Mucosa of gallbladder (tissue), 1 donor: ENCODE results near the gene FBXL19. TPM values are rescaled to one million over a fixed set of nuclear protein-coding genes. Genes with fewer than 3 reads are reported as not detected.

Experiments used
- DNase-seq: peaks from one replicate; pipeline ENCODE4 v3.0.0-alpha.2; 2020; ENCODE audit warnings: low spot score
- total RNA-seq: library from RNA; stranded (reverse); gene quantifications from one replicate; pipeline ENCODE4 v1.2.1, GENCODE V29; 2021
- donor health status: DM: no; HTN: no; CAD: no.

Gene FBXL19
- total RNA-seq, 1 donor from 2014 or later: 27.7 TPM

GRCh38 chr16:30947541-30947858 lies 24.1 kb downstream of the FBXL19 start:
- no peak for DNase-seq

GRCh38 chr16:30947859-30948666 lies 24.7 kb downstream of the FBXL19 start:
- peak; percentile 92 for DNase-seq

- DNase-seq: peak; percentile 68
These were observed 25.6 kb downstream of the FBXL19 start, which contains the start of gene ORAI3 for GRCh38 chr16:30948667-30949649. TSS of gene ORAI3 (plus strand) at chr16:30949068. CDS start at chr16:30949290, 222 bp downstream.

- peak; percentile 69 for DNase-seq
These were observed 26.5 kb downstream of the FBXL19 start for GRCh38 chr16:30949650-30950515.

GRCh38 chr16:30950516-30951065 lies 27.2 kb downstream of the FBXL19 start:
- no peak for DNase-seq

- DNase-seq: no peak
These were observed 27.8 kb downstream of the FBXL19 start for GRCh38 chr16:30951193-30951592.

GRCh38 chr16:30951750-30952149 lies 28.4 kb downstream of the FBXL19 start:
- peak; percentile 66 for DNase-seq

- no peak for DNase-seq
These were observed 29.7 kb downstream of the FBXL19 start for GRCh38 chr16:30953111-30953510.

- DNase-seq: peak; percentile 31
These were observed 30.2 kb downstream of the FBXL19 start for GRCh38 chr16:30953511-30954124.

- no peak for DNase-seq
These were observed 31.6 kb downstream of the FBXL19 start for GRCh38 chr16:30954993-30955392.

- peak; percentile 69 for DNase-seq
These were observed 33.5 kb downstream of the FBXL19 start for GRCh38 chr16:30956601-30957455.

GRCh38 chr16:30957456-30958174 lies 34.2 kb downstream of the FBXL19 start, which contains the start of gene SETD1A:
TSS of gene SETD1A (plus strand) at chr16:30957754. CDS start at chr16:30958732, 978 bp downstream.
- DNase-seq: peak; percentile 95

- DNase-seq: no peak
These were observed 35.1 kb downstream of the FBXL19 start for GRCh38 chr16:30958175-30959079.

- DNase-seq: no peak
These were observed 38.0 kb downstream of the FBXL19 start for GRCh38 chr16:30961384-30961783.

- DNase-seq: no peak
These were observed 40.6 kb downstream of the FBXL19 start for GRCh38 chr16:30963925-30964511.

GRCh38 chr16:30964574-30965226 lies 41.3 kb downstream of the FBXL19 start:
- no peak for DNase-seq

GRCh38 chr16:30965436-30965835 lies 42.1 kb downstream of the FBXL19 start:
- no peak for DNase-seq
